HCT116 (cell line): Measurements from ENCODE around the gene ZNF492.

Experiments used
- ATF3 ChIP-seq: IDR thresholded peaks from 2 replicates; pipeline ENCODE4 v1.6.1; 2012
- EZH2 ChIP-seq: fragments of 200-600 bp; sonication (generic); IDR thresholded peaks from 2 replicates; pipeline ENCODE4 v1.6.1; 2017; ENCODE audit warnings: antibody characterized with exemption, mixed run types
- JUND ChIP-seq: IDR thresholded peaks from 2 replicates; pipeline ENCODE4 v1.6.1; 2012
- POLR2A ChIP-seq: IDR thresholded peaks from 2 replicates; pipeline ENCODE4 v1.7.0; 2011; ENCODE audit warnings: borderline replicate concordance; ENCODE audit not compliant: insufficient read depth, insufficient read length; ENCODE audit errors: extremely low read depth
- POLR2AphosphoS5 ChIP-seq: IDR thresholded peaks from 2 replicates; pipeline ENCODE4 v1.6.1; 2011; ENCODE audit warnings: mild to moderate bottlenecking, low read depth, low read length, moderate library complexity
- RAD21 ChIP-seq: IDR thresholded peaks from 2 replicates; pipeline ENCODE4 v1.6.1; 2012; ENCODE audit warnings: low read depth, mild to moderate bottlenecking
- SIN3A ChIP-seq: IDR thresholded peaks from 2 replicates; pipeline ENCODE4 v1.6.1; 2012; ENCODE audit warnings: low read depth
- SP1 ChIP-seq: IDR thresholded peaks from 2 replicates; pipeline ENCODE4 v1.6.1; 2012; ENCODE audit warnings: low read depth
- YY1 ChIP-seq: IDR thresholded peaks from 2 replicates; pipeline ENCODE4 v1.6.1; 2011; ENCODE audit warnings: low read length, low read depth, moderate library complexity, mild to moderate bottlenecking; ENCODE audit not compliant: insufficient replicate concordance; ENCODE audit errors: extremely low read depth
- ZFX ChIP-seq: fragments of 450-650 bp; IDR thresholded peaks from 2 replicates; pipeline ENCODE4 v1.6.1; 2017
- ZNF274 ChIP-seq: fragments of 200-500 bp; sonication (Bioruptor generic); IDR thresholded peaks from 2 replicates; pipeline ENCODE4 v1.6.1; 2014; ENCODE audit warnings: mild to moderate bottlenecking, low read depth, low read length, inconsistent platforms
- TF ChIP-seq, protein P1 (sequence below), 3 experiments: fragments of 200-600 bp in 1 of 3; sonication (generic) in 1 of 3; IDR thresholded peaks in 2 of 3; conservative IDR thresholded peaks in 1 of 3; 2 replicates each; pipeline ENCODE4 v1.5.1; 2012 to 2017; ENCODE audit warnings: low read depth in 2 of 3, low read length in 2 of 3, antibody characterized with exemption in 1 of 3, borderline replicate concordance in 1 of 3, control low read depth in 1 of 3, mild to moderate bottlenecking in 1 of 3, mixed read lengths in 1 of 3, mixed run types in 1 of 3, moderate library complexity in 1 of 3; ENCODE audit not compliant: insufficient read depth in 1 of 3
- TF ChIP-seq, protein P2 (sequence below): IDR thresholded peaks from 2 replicates; pipeline ENCODE4 v1.6.1; 2012
- TF ChIP-seq, protein P3 (sequence below): IDR thresholded peaks from 2 replicates; pipeline ENCODE4 v1.6.1; 2012; ENCODE audit warnings: low read depth

DNA sequence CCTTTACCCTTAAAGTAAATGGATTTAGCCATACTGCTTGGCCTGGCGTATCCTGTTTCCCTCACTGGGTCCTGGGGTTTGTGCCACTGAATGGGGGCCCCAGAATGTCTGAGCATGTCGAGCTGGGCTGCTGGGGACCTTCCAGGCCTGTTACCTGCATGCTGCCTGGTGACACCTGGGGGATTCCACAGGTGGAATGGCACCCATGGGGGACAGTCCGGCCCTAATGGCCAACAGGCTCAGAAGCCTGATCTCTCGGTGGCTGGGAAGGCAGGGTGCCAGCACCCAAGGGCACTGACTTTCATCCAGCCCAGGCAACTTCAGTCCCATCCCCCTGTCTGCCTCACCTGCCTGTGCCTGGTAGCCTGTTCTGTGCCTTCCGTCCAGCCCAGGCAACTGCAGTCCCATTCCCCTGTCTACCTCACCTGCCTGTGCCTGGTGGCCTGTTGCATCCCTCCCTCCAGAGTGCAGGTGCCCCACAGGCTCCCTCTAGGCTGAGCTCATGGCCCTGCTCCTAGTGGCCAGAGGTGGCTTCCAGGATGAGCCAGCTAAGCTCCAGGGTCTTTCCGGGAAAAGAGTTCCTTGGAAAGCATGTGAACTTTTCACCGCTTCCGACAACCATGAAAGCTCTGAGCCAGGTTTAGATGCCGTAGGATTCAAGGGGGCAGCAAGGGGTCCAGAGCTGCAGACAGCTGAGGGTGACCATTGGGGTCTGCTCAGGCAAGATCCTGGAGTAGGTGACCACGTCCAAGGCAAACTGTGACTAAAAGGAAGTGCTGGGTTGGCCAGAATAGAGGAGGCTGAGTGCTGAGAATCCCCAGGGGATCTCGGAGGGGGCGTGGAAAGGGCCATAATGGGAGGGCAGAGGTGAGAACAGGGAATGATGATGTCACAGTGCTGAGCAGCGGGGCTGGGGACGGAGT, 30.3 kb upstream of the ZNF492 start:
- TF ChIP-seq POLR2AphosphoS5 (no peak), ATF3 (no peak), RAD21 (no peak), EZH2 (no peak), ZNF274 (no peak), YY1 (no peak), POLR2A (no peak), SIN3A (no peak), JUND (no peak), SP1 (no peak), ZFX (no peak)
- TF ChIP-seq, protein P1, sequence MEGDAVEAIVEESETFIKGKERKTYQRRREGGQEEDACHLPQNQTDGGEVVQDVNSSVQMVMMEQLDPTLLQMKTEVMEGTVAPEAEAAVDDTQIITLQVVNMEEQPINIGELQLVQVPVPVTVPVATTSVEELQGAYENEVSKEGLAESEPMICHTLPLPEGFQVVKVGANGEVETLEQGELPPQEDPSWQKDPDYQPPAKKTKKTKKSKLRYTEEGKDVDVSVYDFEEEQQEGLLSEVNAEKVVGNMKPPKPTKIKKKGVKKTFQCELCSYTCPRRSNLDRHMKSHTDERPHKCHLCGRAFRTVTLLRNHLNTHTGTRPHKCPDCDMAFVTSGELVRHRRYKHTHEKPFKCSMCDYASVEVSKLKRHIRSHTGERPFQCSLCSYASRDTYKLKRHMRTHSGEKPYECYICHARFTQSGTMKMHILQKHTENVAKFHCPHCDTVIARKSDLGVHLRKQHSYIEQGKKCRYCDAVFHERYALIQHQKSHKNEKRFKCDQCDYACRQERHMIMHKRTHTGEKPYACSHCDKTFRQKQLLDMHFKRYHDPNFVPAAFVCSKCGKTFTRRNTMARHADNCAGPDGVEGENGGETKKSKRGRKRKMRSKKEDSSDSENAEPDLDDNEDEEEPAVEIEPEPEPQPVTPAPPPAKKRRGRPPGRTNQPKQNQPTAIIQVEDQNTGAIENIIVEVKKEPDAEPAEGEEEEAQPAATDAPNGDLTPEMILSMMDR (IDR thresholded peaks at IDR 0.05 in 2 of 3, conservative IDR thresholded peaks at IDR 0.05 in 1 of 3; ENCODE audit: borderline replicate concordance in 1 of 3, insufficient read depth in 1 of 3, low read depth in 2 of 3, low read length in 2 of 3) = no peak
- TF ChIP-seq, protein P2, sequence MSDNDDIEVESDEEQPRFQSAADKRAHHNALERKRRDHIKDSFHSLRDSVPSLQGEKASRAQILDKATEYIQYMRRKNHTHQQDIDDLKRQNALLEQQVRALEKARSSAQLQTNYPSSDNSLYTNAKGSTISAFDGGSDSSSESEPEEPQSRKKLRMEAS = no peak
- TF ChIP-seq, protein P3, sequence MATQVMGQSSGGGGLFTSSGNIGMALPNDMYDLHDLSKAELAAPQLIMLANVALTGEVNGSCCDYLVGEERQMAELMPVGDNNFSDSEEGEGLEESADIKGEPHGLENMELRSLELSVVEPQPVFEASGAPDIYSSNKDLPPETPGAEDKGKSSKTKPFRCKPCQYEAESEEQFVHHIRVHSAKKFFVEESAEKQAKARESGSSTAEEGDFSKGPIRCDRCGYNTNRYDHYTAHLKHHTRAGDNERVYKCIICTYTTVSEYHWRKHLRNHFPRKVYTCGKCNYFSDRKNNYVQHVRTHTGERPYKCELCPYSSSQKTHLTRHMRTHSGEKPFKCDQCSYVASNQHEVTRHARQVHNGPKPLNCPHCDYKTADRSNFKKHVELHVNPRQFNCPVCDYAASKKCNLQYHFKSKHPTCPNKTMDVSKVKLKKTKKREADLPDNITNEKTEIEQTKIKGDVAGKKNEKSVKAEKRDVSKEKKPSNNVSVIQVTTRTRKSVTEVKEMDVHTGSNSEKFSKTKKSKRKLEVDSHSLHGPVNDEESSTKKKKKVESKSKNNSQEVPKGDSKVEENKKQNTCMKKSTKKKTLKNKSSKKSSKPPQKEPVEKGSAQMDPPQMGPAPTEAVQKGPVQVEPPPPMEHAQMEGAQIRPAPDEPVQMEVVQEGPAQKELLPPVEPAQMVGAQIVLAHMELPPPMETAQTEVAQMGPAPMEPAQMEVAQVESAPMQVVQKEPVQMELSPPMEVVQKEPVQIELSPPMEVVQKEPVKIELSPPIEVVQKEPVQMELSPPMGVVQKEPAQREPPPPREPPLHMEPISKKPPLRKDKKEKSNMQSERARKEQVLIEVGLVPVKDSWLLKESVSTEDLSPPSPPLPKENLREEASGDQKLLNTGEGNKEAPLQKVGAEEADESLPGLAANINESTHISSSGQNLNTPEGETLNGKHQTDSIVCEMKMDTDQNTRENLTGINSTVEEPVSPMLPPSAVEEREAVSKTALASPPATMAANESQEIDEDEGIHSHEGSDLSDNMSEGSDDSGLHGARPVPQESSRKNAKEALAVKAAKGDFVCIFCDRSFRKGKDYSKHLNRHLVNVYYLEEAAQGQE = no peak
